ENCODE measurements around the gene SH3GL3. TPM values are rescaled to one million over a fixed set of nuclear protein-coding genes. Genes with fewer than 3 reads are reported as not detected.

The SH3GL3 gene
- total RNA-seq, 2 experiments from 2014 or later, result not detected

DNA sequence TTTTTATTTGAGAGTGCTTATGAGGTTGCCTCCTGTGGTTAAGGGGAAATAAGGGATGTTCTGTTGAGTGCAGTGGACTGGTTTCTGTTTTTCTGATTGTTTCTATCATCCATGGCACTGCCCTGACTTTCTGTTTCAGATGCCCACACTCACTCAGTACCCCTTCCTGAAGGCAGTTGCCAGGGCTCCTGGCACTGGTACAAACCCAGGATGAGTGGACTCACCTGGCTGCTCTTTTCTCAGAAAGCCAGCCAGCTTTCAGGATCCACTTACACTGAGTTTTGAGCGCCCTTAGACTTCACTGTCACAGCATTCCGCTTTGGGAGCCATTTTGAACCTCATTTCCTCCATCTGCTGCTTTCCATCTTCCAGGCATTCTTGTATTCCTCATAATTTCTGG is 150.9 kb downstream of the SH3GL3 start:
- no peaks in the 10 kb centered on the region for H3K36me3 Mint-ChIP-seq (ENCODE audit: low read depth)
- no peak for DNase-seq
- no peaks in the 10 kb centered on the region for H3K27me3 Mint-ChIP-seq
- CTCF ChIA-PET, result no interaction called here
- H3K4me1 Mint-ChIP-seq, result no peaks in the 10 kb centered on the region
- POLR2A ChIA-PET, result no interaction called here
- no peak overlapping the region for H3K27ac Mint-ChIP-seq
- H3K9me3 Mint-ChIP-seq, result peaks cover 2% of the 10 kb centered on the region
- no peak overlapping the region for H3K4me3 Mint-ChIP-seq

DNA sequence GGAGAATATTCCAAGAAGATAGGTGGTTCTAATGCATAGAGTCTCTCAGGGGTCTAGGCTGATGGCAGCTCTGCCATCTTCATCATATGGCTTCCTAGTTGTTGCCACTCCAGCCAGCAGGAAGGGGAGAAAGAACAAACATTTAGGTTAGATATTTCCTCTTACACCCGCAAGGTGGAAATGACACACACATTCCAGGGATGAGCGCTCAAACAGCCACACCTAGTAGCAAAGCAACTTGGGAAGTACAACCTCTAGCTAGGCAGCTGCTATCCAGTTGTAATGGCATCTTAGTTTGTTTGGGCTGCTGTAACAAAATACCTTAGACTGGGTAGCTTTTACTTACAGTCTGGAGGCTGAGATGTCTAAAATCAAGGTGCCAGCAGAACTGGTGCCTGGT is 154.9 kb downstream of the SH3GL3 start:
- CTCF ChIA-PET, result no interaction called here
- no peaks in the 10 kb centered on the region for H3K4me1 Mint-ChIP-seq

DNA sequence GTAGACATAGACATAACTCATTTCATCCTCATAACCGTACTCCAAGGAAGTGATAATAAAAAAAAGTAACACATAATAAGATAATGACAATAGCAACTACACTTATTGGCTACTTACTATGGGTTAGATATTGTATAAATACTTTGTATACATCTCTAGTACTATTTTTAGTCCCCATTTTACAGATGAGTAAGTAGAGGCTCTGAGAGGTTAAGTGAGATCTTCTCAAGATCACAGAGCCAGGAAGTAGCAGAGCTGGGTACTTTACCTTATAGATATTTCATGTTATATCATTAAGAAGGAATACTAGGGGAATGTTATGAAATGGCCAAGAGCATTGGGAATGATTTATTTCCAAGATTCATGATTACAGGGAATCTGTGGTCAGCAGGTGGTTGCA is 157.4 kb downstream of the SH3GL3 start:
- POLR2A ChIA-PET, result no interaction called here

More for the DNA sequence above, 154.9 kb downstream of the SH3GL3 start:
- Mint-ChIP-seq H3K36me3 (ENCODE audit: low read depth) (no peaks in the 10 kb centered on the region), H3K9me3 (peaks cover 2% of the 10 kb centered on the region), H3K27ac (no peak overlapping the region), H3K4me3 (no peak overlapping the region), H3K27me3 (no peaks in the 10 kb centered on the region)
- DNase-seq, result no peak
- POLR2A ChIA-PET, result no interaction called here

DNA sequence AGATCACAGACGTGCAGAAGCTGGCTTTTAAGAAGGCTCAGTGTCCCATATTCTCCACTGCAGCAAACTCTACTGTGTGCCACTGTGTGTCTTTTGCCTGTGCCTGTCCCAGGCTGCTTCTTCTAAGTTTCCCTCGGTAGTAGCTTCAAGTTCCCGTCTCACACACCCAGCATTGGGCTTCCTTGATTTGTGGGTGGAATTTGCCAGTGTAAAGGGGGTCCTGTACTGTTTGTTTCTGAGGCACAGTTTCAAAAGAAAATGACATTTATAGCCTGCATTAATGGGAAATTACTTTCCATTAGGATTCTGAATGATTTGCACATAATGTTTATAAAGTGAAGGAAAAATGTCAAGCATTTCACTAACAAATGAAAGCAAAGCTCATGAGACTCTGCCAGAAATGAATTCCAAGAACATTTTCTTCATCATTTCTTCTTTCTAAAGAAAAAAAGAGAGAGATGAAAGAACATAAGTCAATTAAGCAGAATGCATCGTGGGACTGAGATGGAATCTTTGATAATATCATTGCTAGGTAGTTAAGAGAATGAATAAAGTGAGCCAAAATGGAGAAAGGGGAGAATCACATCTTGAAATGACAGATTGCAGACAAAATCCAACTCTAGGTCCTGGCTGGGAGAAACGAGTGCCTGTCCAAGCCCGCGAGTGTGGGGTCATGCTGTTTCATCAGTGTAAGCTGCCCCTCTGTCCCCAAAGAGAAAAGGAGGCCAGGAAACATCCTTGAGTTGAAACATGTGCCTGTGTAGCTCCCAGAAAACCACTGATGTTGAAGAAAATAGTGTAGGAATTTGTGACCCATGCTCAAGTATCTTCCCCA is 158.2 kb downstream of the SH3GL3 start:
- H3K27ac Mint-ChIP-seq, result no peak overlapping the region
- no peak for DNase-seq
- ChIA-PET POLR2A (no interaction called here), CTCF (no interaction called here)
- H3K36me3 Mint-ChIP-seq (ENCODE audit: low read depth), result no peaks in the 10 kb centered on the region
- H3K4me1 Mint-ChIP-seq, result no peaks in the 10 kb centered on the region
- no peaks in the 10 kb centered on the region for H3K27me3 Mint-ChIP-seq
- H3K9me3 Mint-ChIP-seq, result no peaks in the 10 kb centered on the region
- no peak overlapping the region for H3K4me3 Mint-ChIP-seq

More for the DNA sequence above, 157.4 kb downstream of the SH3GL3 start:
- no peaks in the 10 kb centered on the region for H3K9me3 Mint-ChIP-seq
- H3K36me3 Mint-ChIP-seq (ENCODE audit: low read depth), result no peaks in the 10 kb centered on the region
- no peak for DNase-seq
- CTCF ChIA-PET, result no interaction called here
- H3K4me3 Mint-ChIP-seq, result no peak overlapping the region
- no peak overlapping the region for H3K27ac Mint-ChIP-seq
- no peaks in the 10 kb centered on the region for H3K4me1 Mint-ChIP-seq
- no peaks in the 10 kb centered on the region for H3K27me3 Mint-ChIP-seq

DNA sequence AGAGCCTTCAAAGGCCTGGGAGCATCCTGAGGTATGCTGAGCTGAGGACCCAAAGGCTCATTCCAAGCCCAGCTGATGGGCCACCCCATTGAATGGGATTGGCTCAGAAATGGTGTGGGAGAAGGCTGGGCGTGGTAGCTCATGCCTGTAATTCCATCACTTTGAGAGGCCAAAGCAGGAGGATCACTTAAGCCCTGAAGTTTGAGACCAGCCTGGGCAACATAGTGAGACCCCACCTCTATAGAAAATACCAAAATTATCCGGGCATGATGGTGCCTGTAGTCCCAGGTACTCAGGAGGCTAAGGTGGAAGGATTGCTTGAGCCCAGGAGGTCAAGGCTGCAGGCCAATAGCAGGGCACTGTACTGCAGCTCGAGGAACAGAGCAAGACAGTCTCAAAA is 163.0 kb downstream of the SH3GL3 start:
- Mint-ChIP-seq H3K4me3 (no peak overlapping the region), H3K4me1 (no peaks in the 10 kb centered on the region), H3K27me3 (no peaks in the 10 kb centered on the region), H3K36me3 (ENCODE audit: low read depth) (no peaks in the 10 kb centered on the region), H3K27ac (no peak overlapping the region), H3K9me3 (no peaks in the 10 kb centered on the region)
- no peak for DNase-seq
- ChIA-PET CTCF (no interaction called here), POLR2A (no interaction called here)

DNA sequence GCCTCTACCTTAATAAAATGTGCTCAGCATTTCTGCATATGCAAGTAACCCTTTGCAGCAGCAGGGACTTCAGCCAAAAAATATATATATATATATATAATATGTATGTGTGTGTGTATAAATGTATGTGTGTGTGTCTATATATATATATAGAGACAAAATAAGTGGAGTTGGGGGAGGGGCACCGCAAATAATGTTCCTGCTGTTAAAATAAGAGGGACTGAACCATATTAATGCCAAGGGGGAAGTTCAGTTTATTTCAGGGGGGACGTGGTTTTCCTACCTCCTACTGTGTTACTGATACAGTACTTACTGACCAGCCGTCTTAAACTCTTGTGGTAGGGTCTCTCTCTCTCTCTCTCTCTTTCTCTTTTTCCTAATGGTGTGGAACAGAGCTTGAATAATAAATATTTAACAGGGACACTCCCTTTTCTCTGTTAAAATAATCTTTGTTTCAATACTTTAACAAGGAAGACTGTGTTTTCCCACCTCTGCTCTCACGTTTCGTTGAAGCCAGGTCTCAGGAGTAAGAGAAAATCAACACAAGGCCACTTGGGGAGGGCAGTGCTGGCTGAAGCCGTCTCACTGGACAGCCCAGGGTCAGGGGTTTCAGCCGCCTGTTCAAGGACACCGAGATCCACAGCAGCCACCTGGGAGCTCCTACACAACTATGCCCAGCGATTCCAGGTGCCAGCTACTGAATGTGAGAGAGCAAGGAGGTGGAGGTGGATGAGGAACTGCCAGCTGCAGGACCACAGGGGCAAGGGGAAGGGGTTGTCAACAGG is 164.0 kb downstream of the SH3GL3 start:
- Mint-ChIP-seq H3K4me1 (no peaks in the 10 kb centered on the region), H3K9me3 (no peaks in the 10 kb centered on the region), H3K27me3 (no peaks in the 10 kb centered on the region), H3K36me3 (ENCODE audit: low read depth) (no peaks in the 10 kb centered on the region), H3K4me3 (no peak overlapping the region), H3K27ac (no peak overlapping the region)
- CTCF ChIA-PET, result no interaction called here
- POLR2A ChIA-PET, result no interaction called here
- DNase-seq, result no peak

DNA sequence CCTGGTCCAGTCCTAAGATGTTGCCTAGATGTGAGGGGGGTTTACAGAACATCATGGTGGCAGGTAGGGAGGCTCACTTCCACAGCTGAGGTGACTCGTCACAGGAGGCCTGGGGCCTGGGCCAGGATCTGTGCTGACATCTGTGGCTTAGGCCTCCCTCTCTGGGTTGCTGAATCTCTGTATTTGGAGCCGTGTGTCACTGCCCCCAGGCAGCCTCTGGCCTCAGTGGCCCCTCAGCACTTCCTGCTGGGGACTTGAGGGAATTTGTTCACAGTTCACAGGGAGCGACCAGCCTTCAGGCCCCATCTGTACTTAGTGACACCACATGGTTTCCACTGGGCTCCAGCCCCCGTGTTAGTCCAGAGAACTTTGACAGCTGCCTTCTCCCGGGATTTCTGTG is 165.1 kb downstream of the SH3GL3 start:
- Mint-ChIP-seq H3K36me3 (ENCODE audit: low read depth) (no peaks in the 10 kb centered on the region), H3K27me3 (no peaks in the 10 kb centered on the region), H3K27ac (no peak overlapping the region), H3K4me3 (no peak overlapping the region), H3K4me1 (no peaks in the 10 kb centered on the region), H3K9me3 (no peaks in the 10 kb centered on the region)
- POLR2A ChIA-PET, result no interaction called here
- CTCF ChIA-PET, result no interaction called here
- DNase-seq, result no peak

DNA sequence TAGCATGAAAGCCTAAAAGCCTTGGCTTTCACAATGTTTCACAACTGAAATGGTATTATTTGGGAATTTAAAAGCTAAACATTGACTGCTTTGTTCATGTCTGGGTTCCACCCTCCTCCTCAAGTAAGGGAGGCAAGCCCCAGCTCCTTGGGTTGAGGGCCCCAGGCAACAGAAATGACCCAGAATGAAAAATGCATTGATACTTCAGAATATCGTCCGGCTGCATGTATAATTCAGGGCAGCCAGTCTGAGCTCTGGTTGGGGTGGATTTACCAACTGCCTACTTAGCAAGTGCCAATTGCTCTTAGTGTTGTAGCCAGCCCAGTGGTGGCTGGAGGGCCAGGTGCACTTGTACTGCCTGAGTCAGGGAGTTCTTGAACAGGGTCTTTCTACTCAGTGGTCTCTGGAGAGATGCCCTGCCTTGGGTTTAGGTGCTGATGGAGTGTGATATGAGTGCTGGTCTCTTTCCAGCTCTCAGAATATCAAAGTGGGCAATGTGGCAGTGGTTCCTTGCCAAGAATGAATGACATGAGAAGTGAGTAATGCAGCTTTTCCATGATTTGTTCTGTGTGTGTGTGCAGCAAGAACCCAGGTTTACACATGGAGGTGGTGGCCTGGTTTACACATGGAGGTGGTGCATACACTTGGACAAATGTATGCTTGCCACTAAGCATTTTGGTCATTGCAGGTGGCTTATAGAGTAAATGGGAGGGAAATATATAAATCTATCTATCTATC is 165.9 kb downstream of the SH3GL3 start:
- H3K27ac Mint-ChIP-seq, result no peak overlapping the region
- CTCF ChIA-PET, result no interaction called here
- POLR2A ChIA-PET, result no interaction called here
- H3K9me3 Mint-ChIP-seq, result no peaks in the 10 kb centered on the region
- no peaks in the 10 kb centered on the region for H3K36me3 Mint-ChIP-seq (ENCODE audit: low read depth)
- H3K4me1 Mint-ChIP-seq, result no peaks in the 10 kb centered on the region
- H3K27me3 Mint-ChIP-seq, result no peaks in the 10 kb centered on the region
- no peak for DNase-seq
- no peak overlapping the region for H3K4me3 Mint-ChIP-seq

DNA sequence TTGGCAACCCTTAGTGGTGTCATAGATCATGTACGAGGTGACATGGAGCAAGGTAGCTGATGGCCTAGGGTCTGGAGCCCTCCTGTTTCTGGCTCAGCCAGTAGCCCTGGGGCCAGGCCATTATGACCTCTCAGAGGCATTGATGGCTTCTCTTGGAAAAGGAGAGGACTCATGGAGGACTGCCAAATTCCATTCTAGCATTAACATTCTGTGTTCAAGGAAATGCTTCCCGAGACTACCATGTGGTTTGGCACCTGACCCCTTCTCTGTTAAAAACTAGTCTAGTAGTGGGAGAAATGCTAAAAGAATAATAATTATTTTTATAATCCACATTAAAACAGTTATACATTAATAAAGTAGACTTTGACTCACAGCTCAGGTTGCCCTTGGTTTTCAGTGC is 166.6 kb downstream of the SH3GL3 start:
- Mint-ChIP-seq H3K36me3 (ENCODE audit: low read depth) (no peaks in the 10 kb centered on the region), H3K27me3 (no peaks in the 10 kb centered on the region), H3K4me1 (no peaks in the 10 kb centered on the region), H3K9me3 (no peaks in the 10 kb centered on the region), H3K4me3 (no peak overlapping the region), H3K27ac (no peak overlapping the region)
- ChIA-PET POLR2A (no interaction called here), CTCF (no interaction called here)
- no peak for DNase-seq

DNA sequence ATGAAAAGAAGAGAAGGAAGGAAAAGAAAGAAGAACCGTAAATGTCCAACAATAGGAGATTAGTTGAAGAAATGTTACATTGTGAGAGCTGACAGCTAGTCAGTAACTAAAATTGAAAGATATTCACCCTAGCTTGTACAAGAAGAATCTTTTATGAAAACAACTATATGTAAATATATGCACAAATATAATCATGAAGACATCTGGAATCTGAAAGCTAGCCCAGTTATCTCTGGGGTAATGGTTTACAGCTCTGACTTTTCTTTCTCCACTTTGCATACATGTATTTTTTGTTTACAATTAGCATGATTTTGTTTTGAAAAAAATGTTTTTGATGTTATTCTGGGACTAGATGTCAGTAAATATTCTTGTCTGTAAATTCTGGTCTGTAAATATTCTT is 169.7 kb downstream of the SH3GL3 start:
- Mint-ChIP-seq H3K27me3 (no peaks in the 10 kb centered on the region), H3K27ac (no peak overlapping the region), H3K4me3 (no peak overlapping the region), H3K4me1 (no peaks in the 10 kb centered on the region), H3K9me3 (no peaks in the 10 kb centered on the region), H3K36me3 (ENCODE audit: low read depth) (no peaks in the 10 kb centered on the region)
- POLR2A ChIA-PET, result no interaction called here
- no peak for DNase-seq
- CTCF ChIA-PET, result no interaction called here

DNA sequence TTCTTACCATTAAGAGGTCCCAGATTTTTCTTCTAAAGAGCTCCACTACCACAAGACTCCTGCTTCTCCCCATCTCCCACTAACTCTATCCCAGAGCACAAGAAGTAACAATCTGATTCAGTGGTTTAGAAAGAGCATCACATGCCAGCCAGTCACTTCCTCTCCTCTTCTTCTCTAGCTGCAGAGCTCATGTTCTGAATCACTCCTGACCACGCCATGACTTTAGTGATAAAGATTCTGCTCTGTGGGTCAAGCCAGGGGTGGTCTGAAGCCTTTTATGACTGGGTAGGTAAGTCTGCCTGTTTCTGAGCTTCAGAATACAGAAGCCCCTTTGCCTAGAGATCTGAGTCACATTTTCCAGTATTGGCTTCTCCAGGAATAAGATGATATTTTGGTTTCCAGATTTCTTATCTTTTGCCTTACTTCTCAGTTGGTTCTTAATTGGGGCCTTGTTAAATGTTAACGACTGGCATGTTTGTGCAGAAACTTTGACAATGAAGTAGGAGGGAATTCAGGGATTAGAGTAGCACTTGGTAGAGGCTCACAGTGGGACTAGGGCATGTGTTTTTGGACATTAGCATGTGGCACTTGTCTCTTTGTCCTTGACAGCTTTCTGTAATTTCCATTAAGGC is 179.1 kb downstream of the SH3GL3 start:
- Mint-ChIP-seq H3K4me1 (no peaks in the 10 kb centered on the region), H3K9me3 (peaks cover 8% of the 10 kb centered on the region), H3K36me3 (ENCODE audit: low read depth) (no peaks in the 10 kb centered on the region), H3K27ac (no peak overlapping the region), H3K27me3 (no peaks in the 10 kb centered on the region), H3K4me3 (no peak overlapping the region)
- no peak for DNase-seq
- ChIA-PET POLR2A (no interaction called here), CTCF (no interaction called here)

DNA sequence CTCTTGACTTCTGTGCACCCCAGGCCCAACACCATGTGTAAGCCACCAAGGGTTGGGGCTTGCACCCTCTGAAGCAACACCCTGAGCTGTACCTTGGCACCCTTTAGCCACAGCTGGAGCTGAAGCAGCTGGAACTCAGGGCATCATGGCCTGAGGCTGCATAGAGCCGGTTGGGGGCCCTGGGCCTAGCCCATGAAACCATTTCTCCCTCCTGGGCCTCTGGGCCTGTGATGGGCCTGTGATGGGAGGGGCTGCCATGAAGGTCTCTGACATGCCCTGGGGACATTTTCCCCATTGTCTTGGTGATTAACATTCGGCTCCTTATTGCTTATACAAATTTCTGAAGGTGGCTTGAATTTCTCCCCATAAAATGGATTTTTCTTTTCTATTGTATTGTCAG is 184.4 kb downstream of the SH3GL3 start:
- no peak for DNase-seq
- CTCF ChIA-PET, result no interaction called here
- POLR2A ChIA-PET, result no interaction called here
- H3K27ac Mint-ChIP-seq, result no peak overlapping the region
- H3K4me1 Mint-ChIP-seq, result no peaks in the 10 kb centered on the region
- no peaks in the 10 kb centered on the region for H3K27me3 Mint-ChIP-seq
- no peak overlapping the region for H3K4me3 Mint-ChIP-seq
- no peaks in the 10 kb centered on the region for H3K36me3 Mint-ChIP-seq (ENCODE audit: low read depth)
- peaks cover 8% of the 10 kb centered on the region for H3K9me3 Mint-ChIP-seq

DNA sequence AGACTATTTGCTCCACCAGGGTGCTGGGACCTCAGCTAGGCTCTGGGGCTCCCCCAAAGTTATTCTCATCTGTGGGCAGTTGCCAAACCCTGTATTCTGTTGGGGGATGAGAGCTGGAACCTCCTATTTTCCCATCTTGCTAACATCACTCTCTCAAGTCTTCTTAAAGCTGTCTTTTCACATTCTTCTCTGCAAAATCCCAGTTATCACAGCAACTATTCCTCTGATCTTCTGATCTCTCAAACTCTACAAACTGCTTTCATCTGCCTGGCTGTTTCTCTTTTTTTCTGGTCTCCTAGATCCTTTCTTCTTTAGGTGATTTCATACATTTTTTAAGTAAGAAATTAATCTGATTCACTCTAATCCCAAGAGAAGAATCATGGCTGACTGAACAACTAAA is 196.1 kb downstream of the SH3GL3 start:
- Mint-ChIP-seq H3K27me3 (no peaks in the 10 kb centered on the region), H3K27ac (no peak overlapping the region), H3K4me1 (no peaks in the 10 kb centered on the region), H3K4me3 (no peak overlapping the region), H3K36me3 (ENCODE audit: low read depth) (no peaks in the 10 kb centered on the region), H3K9me3 (peaks cover 6% of the 10 kb centered on the region)
- no peak for DNase-seq
- ChIA-PET CTCF (no interaction called here), POLR2A (no interaction called here)
